ENCODE measurements around the gene CHRM2. TPM values are rescaled to one million over a fixed set of nuclear protein-coding genes. Genes with fewer than 3 reads are reported as not detected.

CHRM2 gene
- total and polyA plus RNA-seq, 8 donors: 0.19 to 50.9 (median 4.9) TPM; not detected in 1

DNA sequence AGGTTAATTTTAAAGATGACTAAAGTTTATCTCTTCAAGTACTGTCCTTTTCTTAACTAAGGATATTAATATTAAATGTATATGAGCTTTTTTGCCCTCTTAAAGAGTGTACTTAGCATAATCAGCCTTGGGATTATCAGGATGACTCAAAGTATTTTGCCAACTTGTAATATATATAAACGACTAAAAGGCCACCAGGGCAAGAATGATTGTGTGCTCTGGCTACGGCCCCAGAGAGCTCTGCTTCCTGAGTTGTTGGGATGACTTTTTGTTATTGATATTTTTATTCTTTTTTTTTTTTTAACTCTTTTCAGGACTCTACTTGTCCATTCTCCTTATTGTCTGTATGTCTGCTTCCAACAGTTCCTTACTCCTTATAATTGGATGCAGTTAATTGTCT lies 14.8 kb upstream of the CHRM2 start:
- Histone ChIP-seq H3K27ac (no peak overlapping the region), H3K4me1 (no peaks in the 10 kb centered on the region), H3K4me3 (no peak overlapping the region), H3K9me3 (no peaks in the 10 kb centered on the region), H3K36me3 (no peaks in the 10 kb centered on the region), H3K27me3 (no peaks in the 10 kb centered on the region)
- intact Hi-C loops (cut with DNase I; ENCODE audit: low total_unique reads): no loop called here
- WGBS, 5 donors: 17 to 37% (median 26%) methylated on average over 2 of the region's 2 CpGs
- no peak for DNase-seq
- TF ChIP-seq POLR2AphosphoS5 (IDR thresholded peaks at IDR 0.05) (no peak), EP300 (IDR thresholded peaks at IDR 0.05) (no peak), CTCF (IDR thresholded peaks at IDR 0.05) (no peak), POLR2A (IDR thresholded peaks at IDR 0.05) (no peak)

DNA sequence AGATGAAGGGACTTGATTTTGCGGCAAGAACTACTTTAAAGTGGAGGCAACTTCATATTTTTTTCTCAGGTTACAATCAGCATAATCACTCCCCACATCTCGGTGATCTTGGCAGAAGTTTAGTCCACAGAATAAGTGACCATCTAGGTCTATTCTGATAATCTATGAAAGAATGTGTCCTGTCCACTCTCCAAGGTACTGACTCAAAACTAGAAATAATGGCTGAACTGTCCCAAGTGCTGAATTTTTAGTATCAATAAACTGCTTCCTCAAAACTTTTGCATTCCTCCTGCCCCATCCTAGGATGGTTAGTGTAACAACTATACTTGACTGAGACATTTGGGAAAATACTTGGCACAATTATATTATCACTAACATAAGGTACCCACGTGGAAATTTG lies 10.9 kb upstream of the CHRM2 start:
- no peaks in the 10 kb centered on the region for H3K4me1 ChIP-seq
- H3K27ac ChIP-seq: no peak overlapping the region
- TF ChIP-seq POLR2A (IDR thresholded peaks at IDR 0.05) (no peak), POLR2AphosphoS5 (IDR thresholded peaks at IDR 0.05) (no peak), EP300 (IDR thresholded peaks at IDR 0.05) (no peak), CTCF (IDR thresholded peaks at IDR 0.05) (no peak)
- DNase-seq: peak in 1 of 2 donors; percentile 52
- 35 to 43% (median 39%) methylated on average over 3 of the region's 3 CpGs for WGBS, 5 donors
- H3K9me3 ChIP-seq: no peaks in the 10 kb centered on the region
- intact Hi-C loops (cut with DNase I; ENCODE audit: low total_unique reads): no loop called here
- no peaks in the 10 kb centered on the region for H3K36me3 ChIP-seq
- H3K4me3 ChIP-seq: no peak overlapping the region
- no peaks in the 10 kb centered on the region for H3K27me3 ChIP-seq

DNA sequence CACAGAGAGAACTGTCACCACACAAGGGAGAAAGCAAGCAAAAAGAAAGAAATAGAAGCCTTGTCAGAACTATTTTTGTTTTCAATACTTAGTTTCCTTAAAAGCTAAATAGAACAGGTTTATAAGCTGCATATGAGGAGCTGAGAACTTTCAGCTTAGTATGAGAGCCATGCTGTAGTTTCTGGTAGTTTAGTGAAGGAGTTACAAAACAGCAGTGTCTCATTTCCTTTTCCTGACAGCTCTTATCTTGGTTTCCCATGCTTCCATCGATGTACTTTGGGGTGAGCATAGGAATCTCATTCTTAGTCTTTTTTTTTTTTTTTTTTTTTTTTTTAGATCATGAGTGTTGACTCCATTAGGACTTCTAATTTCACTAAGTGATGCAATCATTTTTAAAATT lies 8.6 kb upstream of the CHRM2 start:
- Histone ChIP-seq H3K4me1 (peaks cover 0 to 7% (median 0%) of the 10 kb centered on the region in 4 donors), H3K9me3 (no peaks in the 10 kb centered on the region), H3K36me3 (no peaks in the 10 kb centered on the region), H3K27me3 (no peaks in the 10 kb centered on the region), H3K27ac (no peak overlapping the region), H3K4me3 (no peak overlapping the region)
- intact Hi-C loops (cut with DNase I; ENCODE audit: low total_unique reads): no loop called here
- TF ChIP-seq POLR2A (IDR thresholded peaks at IDR 0.05): no peak
- no peak for TF ChIP-seq CTCF (IDR thresholded peaks at IDR 0.05)
- no peak for TF ChIP-seq EP300 (IDR thresholded peaks at IDR 0.05)
- TF ChIP-seq POLR2AphosphoS5 (IDR thresholded peaks at IDR 0.05): no peak
- 13 to 27% (median 23%) methylated on average over 1 of the region's 1 CpG for WGBS, 5 donors
- DNase-seq: no peak

DNA sequence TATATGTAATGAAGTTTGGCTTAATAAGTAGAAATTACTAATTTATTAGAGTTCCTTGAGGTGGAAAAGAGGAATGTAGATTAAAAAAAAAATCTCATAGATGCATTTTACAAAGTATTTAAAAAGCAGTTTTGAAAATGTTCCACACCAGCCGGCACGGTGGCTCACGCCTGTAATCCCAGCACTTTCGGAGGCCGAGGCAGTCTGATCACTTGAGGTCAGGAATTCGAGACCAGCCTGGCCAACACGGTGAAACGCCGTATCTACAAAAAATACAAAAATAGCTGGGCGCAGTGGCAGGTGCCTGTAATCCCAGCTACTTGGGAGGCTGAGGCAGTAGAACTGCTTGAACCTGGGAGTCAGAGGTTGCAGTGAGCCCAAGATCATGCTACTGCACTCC lies 3.2 kb upstream of the CHRM2 start:
- H3K9me3 ChIP-seq: no peaks in the 10 kb centered on the region
- H3K27me3 ChIP-seq: peaks cover 0 to 22% (median 22%) of the 10 kb centered on the region in 3 donors
- intact Hi-C loops (cut with DNase I; ENCODE audit: low total_unique reads): no loop called here
- TF ChIP-seq EP300 (IDR thresholded peaks at IDR 0.05): no peak
- no peak for TF ChIP-seq POLR2A (IDR thresholded peaks at IDR 0.05)
- no peak for TF ChIP-seq POLR2AphosphoS5 (IDR thresholded peaks at IDR 0.05)
- no peak for TF ChIP-seq CTCF (IDR thresholded peaks at IDR 0.05)
- H3K27ac ChIP-seq: no peak overlapping the region
- H3K4me3 ChIP-seq: no peak overlapping the region
- WGBS, 5 donors: 83 to 94% (median 91%) methylated on average over 10 of the region's 10 CpGs
- no peak for DNase-seq
- H3K4me1 ChIP-seq: peaks cover 0 to 33% (median 19%) of the 10 kb centered on the region in 4 donors
- no peaks in the 10 kb centered on the region for H3K36me3 ChIP-seq
